Muscle of back (tissue), 11 donors: ENCODE results near the gene TFPT. TPM values are rescaled to one million over a fixed set of nuclear protein-coding genes. Genes with fewer than 3 reads are reported as not detected.
A peak's percentile ranks its signal among the peaks of the same experiment; 100 is the strongest.
"Not testable (repeated sequence)": the region's sequence is repeated elsewhere in the genome, so short reads cannot be mapped to it uniquely, and the experiment has no call there.

Experiments used
- DNase-seq, 3 donors: peaks; one replicate each; pipeline versions ENCODE4 v3.0.0 to v3.0.0-alpha.2; 2013
- polyA plus RNA-seq, 10 donors: library from polyadenylated mRNA; unstranded; fragments of 120-200 nt; gene quantifications; one replicate each; pipeline ENCODE4 v1.2.1, GENCODE V29; 2013; ENCODE audit not compliant: insufficient read length in 10 of 10

TFPT gene
- polyA plus RNA-seq, 10 donors: 9.8 to 17.7 (median 13.4) TPM

DNA sequence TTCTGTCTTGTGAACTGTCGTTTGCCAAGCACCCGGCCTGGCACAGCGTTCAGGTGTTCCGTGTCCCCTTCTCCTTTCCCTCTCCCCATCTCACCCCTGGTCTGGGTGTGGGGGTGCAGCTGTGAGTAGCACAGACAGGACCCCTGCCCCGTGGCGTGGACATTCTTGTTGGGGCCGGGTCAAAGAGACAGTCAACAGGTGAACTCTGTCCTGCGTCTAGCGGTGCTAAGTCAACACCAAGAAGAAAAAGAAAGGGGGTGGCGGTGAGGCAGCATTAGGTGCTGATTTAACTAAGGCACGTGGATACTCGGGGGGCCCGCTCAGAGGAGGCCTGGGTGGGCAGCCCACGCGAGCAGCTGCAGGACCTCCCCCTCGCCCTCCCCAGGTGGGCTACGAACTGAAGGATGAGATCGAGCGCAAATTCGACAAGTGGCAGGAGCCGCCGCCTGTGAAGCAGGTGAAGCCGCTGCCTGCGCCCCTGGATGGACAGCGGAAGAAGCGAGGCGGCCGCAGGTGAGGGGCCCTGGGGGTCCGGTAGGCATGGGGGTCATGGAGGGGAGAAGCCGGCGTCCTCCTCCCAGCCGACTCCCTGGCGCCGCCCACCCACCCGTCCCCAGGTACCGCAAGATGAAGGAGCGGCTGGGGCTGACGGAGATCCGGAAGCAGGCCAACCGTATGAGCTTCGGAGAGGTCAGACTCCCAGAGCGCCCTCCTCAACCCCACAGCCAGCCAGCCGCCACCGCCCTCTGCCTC is 12.4 kb upstream of the TFPT start:
- no peak for DNase-seq

DNA sequence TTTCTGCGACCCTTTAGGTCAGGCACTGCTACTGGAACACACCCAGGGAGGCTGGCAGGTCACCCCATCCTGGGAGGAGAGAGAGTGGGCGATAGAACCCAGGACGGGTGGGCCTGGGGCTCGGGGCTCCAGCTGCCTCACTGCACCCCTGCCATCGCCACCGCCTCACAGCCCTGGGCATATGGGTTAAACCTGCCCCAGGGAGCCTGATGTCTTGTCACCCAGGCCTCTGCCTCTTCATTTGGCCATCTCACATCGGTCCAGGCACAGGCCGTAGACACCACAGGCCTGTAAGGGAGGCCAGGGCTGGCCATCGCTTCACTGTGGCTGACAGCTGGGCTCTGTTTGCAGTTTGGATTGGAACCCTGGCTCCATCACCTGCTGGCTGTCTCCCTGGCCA is 10.3 kb upstream of the TFPT start:
- DNase-seq: no peak

DNA sequence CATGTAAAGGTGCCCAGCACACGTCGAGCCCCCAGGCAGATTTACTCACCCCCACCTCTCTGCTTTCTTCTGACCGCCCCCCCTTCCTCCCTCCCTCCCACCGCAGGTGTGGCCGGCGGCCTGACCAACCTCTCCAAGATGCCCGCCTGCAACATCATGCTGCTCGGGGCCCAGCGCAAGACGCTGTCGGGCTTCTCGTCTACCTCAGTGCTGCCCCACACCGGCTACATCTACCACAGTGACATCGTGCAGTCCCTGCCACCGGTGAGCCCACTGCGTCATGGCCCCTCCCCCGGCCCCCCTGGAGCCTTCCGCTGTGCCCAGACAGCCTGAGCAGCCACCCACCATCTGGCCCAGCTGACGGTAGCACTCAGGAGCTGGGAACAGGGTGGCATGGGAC is 8.9 kb upstream of the TFPT start:
- DNase-seq: no peak

DNA sequence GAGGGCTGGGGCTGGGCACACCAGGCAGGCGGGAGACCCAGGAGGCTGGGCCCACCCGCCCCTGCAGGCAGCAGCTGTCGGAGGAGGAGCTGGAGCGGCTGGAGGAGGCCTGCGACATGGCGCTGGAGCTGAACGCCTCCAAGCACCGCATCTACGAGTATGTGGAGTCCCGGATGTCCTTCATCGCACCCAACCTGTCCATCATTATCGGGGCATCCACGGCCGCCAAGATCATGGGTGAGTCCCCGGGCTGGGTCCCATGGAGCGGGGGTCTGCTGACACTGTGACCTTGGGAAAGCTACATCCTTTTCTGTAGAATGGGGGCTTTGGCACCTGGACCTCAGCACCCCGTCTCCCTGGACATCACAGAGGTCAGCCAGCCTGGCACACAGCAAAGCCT is 8.2 kb upstream of the TFPT start:
- no peak for DNase-seq

DNA sequence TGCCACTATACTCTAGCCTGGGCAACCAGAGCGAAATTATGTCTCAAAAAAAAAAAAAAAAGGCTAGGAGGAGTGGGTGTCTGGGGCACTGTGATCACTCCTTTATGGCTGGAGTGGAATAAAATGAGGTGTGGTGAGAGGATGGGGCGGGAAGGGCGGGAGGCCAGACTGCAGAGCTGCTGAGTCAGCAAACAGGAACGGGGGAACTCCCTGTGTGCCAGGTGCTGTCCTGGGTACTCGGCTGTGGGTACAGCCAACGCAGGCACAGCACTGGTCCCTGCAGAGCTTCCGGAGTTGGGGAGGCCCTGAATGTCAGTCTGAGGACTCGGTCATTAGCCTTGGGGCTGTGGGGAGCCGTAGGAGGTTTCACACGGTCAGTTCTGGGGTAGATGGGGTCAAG is 5.8 kb upstream of the TFPT start:
- DNase-seq: no peak

DNA sequence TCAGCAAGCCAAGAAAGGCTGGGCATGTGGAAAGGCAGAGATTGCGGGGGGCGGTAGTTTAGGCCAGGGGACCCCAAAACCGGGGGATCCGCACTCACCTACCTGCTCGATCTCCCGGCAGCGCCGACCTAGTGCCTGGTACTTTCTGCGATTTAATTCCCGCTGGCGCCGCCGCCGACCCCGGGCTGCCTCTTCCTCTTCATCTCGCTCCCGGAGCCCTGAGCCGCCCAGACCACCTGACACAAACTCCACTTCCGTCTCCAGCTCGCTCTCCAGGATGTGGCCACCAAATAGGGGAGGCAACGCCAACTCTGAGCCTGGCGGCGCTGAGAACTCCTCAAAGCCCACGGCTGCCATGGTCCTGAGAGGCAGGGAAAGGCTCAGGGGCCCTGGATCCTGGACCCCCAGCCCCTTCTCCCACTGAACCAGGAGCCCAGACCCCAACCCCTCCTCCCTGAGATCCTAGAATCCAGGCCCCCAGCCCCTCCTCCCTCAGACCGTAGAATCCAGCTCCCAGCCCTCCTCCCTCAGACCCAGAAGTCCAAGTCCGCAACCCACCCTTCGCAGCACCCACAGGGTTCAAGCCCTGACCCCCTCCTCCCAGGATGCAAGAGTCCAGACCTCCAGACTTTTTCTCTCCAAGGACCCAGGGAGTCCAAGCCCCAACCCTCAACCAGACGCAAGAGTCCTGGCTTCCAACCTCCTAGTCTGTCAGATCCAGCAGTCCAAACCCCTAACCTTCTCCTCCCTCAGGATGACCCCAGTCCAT is 933 bp downstream of the TFPT start:
- peak in 1 of 3 donors; percentile 29 for DNase-seq

DNA sequence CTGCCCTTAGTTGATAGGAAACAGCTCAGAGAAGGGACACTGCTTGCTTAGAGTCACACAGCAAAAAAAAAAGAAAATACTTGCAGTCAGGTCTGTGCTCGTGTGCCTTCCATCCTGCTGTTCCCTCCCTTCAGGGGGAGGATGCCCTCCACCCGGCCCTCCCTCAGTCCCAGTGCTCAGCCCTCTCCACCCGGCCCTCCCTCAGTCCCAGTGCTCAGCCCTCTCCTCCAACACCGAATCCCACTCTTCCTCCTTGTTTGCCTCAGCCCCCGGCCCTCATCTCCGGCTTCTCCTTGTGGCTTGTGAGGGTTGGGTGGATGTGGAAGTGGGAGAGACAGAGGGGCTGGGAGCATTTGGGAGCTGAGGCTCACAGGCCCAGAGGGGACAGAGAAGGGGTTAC is 5.8 kb downstream of the TFPT start:
- no peak for DNase-seq

DNA sequence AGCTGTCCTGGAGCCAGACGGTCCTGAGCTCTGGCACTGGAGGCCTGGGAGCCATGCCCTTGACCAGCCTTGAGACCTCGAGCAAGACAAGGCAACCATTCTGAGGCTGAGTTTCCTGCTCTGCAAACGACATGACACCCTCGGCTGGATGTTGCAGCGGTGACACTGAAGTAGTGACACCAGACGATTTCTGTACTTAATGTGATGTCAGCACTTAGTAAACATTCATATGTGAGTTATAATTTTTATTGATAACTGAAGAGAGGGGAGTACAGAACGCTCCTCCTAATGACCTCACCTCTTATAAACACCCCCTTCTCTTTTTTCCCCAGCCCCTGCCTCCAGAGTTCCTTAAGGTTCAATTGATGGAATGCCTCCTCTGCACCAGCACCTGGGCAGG is 7.0 kb downstream of the TFPT start:
- DNase-seq: no peak

DNA sequence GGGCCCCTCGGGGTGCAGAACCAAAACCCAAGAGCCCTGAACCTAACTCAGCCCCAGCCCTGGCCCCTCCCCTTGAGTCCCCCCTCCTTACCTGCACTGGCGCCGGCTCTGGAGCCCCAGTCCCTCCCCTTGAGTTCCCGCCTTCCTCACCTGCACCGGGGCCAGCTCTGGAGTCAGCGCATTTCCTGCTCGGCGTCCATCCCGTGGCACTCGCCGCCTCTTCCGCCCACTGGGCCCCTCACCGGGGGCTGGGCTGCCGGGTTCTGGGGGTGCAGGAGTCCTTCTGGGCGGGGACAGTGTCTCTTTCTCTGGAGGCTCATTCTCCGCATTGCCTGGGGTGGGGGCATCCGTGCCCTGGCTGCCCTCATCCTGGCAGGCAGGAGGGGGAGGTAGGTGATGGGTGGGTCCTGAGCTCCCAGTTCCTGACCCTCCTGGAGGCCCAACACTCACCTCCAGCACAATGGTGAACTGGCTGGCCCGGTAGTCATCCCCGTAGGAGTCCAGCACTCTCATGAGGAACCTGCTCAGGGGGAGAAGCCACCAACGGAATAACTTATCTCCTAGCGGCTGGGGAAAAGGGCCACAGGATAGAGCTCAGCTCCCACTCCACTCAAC is 7.5 kb downstream of the TFPT start:
- DNase-seq: no peak

DNA sequence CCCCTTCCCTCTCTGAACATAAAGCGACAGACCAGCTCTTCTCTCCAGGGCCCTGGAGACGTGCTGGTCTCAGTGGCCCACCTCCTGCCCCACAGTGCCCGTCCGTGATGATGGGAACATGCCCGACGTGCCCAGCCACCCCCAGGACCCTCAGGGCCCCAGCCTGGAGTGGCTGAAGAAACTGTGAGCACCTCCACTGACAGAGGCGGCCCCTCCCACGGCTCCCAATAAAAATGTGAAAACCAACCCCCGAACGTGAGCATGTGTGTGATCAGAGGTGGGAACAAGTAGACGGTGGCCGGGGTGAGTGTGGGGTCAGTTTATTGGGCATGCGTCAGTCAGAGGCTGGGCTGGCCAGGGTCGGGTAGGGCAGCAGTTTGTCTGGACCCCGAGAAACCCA is 8.7 kb downstream of the TFPT start:
- DNase-seq: no peak

DNA sequence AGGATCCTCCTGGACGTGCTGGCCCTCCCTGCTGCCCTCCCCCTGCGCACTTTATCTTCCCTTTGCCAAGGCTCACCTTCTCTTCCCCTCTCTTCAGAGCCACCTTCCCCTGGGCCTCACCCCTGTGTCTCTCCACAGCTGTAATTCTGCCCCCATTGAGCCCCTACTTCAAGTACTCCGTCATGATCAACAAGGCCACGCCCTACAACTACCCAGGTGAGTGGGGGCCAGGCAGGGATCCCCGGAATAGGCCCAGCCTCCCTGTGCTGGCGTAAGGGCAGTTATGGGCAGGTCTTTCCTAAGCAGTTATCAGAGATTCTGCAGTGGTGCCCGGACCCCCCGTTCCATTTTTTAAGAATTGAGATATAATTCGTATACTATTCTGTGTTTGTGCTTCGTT is 9.7 kb downstream of the TFPT start:
- no peak for DNase-seq

DNA sequence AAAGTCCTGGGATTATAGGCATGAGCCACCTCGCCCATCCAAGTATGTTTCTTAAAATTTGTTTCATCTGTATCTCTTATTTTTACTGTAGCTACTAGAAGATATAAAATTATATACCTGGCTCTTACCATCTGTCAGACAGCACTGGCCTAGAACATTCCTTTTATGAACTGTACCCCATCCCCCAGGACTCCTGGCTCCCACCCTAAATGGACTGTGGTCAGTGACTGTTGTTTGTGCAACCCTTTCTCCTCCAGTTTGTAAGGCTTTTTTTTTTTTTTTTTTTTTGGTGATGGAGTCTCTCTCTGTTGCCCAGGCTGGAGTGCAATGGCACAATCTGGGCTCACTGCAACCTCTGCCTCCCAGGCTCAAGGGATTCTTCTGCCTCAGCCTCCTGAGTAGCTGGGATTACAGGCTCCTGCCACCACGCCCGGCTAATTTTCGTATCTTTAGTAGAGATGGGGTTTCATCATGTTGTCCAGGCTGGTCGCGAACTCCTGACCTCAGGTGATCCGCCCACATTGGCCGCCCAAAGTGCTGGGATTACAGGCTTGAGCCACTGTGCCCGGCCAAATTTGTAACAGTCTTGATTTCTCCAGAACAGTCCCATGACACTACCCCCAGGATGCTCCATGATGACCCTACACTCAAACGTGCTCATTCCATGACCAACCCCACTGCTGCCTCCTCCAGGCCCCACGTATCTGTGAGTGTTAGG is 10.3 kb downstream of the TFPT start:
- DNase-seq: no peak

DNA sequence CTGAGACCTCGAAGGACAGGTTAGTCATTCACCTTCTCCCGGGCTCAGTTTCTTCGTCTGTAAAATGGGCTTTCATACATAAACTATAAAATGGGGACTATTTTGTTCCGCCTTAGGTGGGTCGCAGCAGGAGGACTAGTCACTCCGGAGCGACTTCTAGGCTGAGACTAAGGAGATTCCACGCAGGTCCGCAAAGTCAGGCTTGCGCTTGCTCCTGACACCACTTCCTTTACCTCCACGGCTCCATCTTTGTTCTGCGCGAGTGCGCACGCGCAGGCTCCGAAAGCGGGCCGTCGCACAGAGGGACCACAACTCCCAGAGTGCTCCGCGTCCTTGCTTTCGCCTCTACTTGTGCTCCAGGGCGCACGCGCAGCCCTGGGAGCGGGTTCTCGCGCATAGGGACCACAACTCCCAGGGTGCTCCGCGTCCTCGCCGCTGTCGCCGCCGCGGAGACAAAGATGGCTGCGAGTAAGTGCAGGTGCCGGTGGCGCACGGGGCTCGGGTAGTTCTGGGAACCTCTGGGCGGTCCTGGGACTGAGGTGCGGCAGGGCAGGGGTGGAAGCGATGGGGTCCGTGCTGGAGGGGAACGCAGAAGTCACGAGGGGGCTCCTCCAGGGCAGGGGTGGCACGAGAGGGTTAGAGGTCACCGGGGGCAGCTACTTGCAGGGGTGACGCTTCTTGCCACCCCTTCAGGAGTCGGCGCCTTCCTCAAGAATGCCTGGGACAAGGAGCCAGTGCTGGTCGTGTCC is 12.9 kb downstream of the TFPT start, which contains the start of gene NDUFA3:
TSS of gene NDUFA3 (plus strand) at position 435 of the 749 bp plus-strand sequence. CDS start at position 459, 24 bp downstream.
- DNase-seq: peak; percentile 99 to 100 (median 100)

DNA sequence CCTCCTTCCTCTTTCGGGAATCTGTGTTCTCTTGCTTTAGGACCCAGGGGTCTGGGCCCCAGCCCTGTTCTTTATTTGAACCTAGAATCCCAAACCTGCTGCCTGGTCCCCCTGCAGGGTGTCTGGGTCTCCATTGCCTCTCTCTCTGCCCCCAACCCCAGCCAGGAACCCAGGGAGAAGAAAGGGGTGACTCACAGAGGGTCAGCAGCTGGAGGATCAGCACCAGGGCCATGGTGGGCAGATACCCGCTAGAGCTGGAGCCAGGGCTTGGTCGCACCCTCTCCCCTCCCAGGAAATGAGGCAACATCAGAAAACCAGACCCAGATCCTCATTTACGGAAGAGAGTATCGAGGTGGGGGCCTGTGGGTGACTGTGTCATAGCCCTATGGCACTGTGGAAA is 14.9 kb downstream of the TFPT start, which contains the start of gene OSCAR:
TSS of gene OSCAR (minus strand) at position 243 of the 400 bp plus-strand sequence. CDS start at position 232, 11 bp downstream.
- DNase-seq: peak in 1 of 3 donors; percentile 34

DNA sequence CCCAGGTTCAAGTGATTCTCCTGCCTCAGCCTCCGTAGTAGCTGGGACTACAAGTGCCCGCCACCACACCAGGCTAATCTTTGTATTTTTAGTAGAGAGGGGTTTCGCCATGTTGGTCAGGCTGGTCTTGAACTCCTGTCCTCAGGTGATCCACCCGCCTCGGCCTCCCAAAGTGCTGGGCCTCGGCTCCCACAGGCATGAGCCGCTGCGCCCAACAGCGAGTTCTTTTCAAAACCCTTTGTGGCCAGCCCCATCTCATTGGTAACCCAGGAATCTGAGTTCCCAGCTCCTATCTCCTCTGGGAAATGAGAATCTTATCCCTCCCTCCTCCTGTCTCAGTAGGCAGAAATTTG is 15.6 kb downstream of the TFPT start:
- DNase-seq: not testable (repeated sequence)

DNA sequence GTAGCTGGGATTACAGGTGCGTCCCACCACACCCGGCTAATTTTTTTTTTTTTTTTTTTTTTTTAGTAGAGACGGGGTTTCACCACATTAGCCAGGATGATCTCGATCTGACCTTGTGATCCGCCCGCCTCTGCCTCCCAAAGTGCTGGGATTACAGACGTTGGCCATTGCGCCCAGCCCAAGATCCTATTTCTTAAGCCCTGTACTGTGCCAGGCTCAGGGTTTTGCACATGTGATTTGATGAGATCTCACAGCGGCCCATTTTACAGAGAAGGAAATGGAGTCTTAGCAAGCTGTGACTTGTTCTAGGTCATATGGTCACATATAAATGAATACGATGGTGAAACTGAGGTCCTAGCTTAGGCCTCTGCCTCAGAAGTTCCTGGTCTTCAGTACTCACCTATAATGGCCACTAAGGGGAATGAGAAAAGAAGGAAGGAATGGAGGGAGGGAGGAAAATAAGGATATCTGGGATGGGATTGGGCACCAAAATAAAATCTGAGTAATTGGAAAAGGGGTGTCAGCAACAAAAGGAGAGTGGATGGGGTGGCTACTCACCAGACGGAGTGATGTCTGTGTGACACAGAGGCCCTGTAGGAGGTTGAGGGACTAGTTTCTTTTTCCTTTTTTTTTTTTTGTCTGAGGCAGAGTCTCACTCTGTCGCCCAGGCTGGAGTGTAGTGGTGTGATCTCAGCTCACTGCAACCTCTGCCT is 16.1 kb downstream of the TFPT start:
- no peak for DNase-seq

DNA sequence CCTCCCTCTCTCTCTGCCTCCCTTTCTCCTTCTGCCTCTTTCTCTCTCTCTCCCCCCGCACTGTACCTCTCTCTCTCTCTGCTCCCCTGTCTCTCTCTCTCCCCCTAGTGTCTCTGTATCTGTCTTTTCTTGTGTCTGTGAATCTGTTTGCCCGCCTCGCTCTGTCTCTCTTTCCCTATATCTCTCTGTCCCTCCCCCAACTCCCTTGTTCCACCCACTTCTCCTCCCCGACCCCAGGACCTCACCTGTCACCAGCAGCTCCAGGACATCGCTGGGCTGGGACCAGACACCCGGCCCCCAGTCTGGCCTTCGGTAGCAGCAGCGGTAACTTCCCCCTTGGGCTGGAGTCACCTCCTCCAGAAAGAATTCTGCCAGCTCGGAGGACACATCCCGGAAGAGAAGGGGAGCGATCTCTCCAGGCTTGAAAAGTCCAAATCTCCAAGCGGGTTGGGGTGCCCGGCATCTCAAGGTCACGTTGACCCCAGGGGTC is 18.8 kb downstream of the TFPT start:
- DNase-seq: peak in 1 of 3 donors; percentile 39

DNA sequence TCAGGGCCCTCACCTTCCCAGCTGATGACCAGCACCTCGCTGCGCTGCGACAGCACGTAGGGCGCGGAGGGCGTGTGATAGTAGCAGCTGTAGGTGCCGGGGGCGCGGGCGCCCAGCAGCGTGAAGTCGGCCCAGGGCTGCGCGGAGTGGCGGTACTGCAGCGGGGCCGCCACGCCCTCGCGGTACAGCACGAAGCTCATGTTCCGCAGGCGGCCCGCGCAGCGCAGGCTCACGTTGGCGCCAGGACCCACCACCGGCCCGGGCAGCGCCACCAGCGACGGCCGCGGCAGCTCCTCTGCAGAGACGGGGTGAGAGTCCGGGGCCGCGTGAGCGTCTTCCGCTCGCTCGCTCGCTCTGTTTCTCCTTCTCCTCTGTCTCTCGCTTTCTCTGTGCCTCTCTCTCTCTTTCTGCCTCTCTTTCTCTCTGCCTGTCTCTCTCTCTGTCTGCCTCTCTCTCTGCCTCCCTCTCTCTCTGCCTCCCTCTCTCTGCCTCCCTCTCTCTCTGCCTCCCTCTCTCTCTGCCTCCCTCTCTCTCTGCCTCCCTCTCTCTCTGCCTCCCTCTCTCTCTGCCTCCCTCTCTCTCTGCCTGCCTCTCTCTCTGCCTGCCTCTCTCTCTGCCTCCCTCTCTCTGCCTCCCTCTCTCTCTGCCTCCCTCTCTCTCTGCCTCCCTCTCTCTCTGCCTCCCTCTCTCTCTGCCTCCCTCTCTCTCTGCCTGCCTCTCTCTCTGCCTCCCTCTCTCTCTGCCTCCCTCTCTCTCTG is 19.4 kb downstream of the TFPT start:
- DNase-seq: peak in 1 of 3 donors; percentile 55

DNA sequence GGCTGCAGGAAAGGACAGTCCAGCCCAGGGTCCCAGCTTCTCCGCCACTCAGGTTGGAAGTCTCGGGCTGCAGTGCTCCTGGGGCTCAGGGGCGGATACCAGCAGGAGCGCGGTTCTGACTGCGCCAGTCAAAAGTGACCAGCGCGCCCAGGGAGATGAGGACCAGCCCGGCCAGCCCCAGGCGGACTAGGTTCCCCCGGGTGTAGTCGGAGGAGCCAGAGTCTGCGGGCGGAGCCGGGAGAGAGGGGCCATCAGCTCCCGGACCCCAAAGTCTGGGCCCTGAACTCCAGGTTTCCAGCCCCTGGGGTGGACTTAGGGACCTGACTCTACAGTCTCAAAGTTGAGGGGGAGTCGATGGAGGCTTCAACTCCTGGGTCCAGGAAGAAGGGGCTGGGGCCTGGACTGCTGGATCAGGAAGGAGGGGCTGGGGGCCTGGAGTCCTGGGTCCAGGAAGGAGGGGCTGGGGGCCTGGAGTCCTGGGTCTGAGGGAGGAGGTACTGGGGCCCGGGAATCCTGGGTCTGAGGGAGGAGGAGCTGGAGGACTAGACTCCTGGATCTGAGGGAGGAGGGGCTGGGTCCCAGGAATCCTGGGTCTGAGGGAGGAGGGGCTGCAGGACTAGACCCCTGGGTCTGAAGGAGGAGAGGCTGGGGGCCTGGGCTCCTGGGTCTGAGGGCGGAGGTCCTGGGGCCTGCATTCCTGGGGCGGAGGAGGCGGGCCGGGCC is 20.2 kb downstream of the TFPT start:
- DNase-seq: no peak
